Muscle of arm (tissue), 12 donors: ENCODE measurements around the gene HOXD13. TPM values are rescaled to one million over a fixed set of nuclear protein-coding genes. Genes with fewer than 3 reads are reported as not detected.

Source experiments
- DNase-seq: peaks from one replicate; pipeline ENCODE4 v3.0.0-alpha.2; 2013
- polyA plus RNA-seq, 12 donors: library from polyadenylated mRNA; unstranded; fragments of 120-200 nt; gene quantifications; one replicate each; pipeline ENCODE4 v1.2.1, GENCODE V29; 2013; ENCODE audit not compliant: insufficient read length in 12 of 12

Gene HOXD13
- polyA plus RNA-seq, 12 donors = 0.30 to 2.5 (median 0.63) TPM; not detected in 7

DNA sequence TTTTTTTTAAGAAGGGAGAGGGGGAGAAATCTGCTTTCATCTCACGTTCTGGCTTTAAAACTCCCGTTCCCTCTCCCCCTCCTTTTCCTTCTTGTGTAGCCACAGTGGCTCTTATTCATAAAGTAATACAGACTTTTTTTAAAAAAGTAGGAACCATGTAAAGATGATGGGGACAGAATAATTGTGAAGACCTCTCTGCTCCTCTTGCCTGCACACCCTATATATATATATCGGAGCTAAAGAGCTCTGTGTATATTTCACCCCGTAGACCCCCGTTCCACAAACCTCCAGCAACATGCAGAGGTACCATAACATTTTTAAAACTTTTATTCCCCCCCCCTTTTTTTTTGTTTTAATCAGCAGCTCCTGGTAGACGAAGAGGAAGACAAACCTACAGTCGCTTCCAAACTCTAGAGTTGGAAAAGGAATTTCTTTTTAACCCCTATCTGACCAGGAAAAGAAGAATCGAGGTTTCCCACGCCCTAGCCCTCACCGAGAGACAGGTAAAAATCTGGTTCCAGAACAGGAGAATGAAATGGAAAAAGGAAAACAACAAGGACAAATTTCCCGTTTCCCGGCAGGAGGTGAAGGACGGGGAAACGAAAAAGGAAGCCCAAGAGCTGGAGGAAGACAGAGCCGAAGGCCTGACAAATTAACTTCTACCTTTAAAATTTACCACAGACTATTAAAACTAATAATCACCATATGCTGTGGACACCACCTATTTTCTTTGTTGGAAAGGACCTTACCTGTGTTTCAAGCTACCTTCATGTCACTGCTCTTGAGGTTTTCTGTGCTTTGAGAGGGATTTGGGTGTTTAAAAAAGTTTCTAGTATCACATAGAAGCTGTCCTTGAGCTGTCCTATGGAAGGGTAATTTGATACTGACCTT lies 38.7 kb downstream of the HOXD13 start:
- DNase-seq = no peak

DNA sequence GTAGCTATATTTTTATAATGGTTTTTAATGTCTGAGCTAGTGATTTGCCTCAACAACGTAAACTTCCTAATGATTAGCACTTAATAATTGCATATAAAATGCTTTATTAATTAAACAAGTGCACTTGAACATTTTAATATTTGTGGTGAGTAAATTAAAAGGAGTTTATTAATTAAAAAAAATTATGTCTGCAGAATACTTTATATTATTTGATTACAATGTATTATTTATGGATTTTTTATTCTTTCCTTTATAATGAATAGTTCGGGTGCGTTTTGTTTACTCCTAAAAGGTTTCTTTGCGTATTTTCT lies 39.3 kb downstream of the HOXD13 start:
- no peak for DNase-seq

DNA sequence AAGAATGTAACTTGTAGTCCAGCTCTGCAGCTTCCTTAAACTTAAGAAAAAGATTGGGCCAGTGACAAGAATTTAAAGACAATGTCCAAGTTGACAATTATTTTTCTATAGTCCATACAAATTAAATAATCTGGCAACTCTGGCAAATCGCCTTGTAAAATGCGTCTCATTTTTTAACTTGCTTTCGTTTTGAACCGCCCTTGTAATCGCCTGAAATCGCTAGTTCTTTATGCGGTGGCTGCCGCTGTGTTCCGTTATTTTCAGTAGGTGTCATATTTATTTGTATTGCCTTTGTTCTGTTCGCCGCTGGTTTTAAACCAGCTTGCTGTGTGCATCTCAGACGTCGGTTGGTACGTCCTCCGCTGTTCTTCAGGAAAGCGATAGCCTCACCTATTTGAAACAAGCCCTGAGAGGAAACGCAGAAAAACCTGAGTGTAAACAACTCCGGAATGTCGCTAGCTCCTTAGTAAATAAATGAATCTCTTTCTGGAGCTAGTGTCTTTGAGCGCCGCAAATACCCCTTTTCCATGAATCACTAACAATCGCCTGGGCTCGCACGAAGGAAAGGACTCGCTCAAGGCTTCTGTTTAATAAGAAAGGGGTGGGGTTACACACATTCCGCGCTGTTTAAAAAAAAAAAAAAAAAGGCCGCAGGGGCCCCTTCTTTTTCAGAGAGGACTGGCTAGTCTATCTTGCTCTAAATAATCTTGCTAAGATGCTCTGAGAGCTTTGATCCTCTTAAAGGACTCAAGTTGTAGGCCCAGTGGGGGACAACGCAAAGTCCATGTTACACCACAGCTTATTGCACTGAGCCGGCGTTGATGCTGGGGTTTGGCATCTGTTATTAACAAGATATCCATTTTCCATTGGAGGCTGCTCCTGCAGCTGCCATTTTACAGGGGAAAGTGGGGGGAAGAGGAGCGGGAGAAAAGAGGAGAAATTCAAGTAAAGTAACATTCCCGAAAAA lies 40.0 kb downstream of the HOXD13 start:
- no peak for DNase-seq

DNA sequence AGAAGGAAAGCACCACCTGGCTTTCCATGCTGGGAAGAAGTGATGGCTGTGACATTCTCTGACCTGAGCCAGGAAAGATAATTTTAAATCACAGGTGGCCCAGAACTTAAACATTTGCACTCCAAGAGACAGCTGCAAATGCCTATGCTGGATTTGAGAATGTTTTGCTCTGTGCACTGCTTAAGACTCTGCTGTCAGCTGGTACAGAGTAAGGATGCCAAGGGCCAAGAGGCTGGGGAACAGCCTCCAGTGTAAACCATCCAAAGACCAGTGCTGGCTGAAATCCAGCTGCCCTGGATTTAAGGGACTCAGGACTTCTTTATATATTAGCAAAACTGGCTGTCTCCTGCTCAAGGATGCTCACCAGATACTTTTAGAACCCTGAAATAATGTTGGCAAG lies 40.9 kb downstream of the HOXD13 start:
- no peak for DNase-seq

DNA sequence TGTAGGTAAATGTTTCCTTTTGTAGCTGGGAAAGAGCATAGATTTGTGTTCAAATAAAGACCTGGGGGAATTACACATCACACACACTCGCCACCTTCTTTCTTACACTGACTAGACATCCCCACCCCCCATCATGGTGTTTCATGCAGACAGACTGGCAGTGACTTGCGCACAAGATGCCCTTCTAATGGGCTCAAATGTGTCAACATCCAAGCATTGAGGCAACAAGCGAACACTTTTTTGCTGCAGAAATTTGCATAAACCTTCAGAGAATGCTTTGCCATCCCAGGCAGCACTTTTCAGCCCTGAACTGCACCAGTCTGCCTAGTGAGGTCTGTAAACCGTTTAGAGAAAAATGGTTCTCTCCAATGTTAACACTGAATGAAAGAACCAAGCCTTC lies 41.5 kb downstream of the HOXD13 start:
- DNase-seq = no peak

DNA sequence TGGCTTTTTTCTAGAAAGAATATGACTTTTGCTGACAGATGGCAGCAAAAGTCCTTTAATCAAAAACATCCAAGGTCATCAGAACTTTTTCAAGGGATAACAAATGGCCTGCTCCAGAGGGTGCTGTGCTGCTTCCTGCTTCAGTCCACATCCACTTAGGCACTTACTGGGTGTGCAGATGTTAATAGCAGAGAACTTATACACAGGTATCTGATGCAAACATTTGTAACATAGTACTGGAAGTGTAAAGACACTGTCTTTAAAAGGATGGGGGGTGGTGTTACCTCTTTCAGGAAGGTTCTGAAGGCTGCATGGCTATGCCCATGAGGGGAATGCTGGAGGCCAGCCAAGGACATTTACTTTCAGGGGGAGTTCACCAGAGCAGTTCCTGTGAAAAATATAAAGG lies 42.5 kb downstream of the HOXD13 start:
- no peak for DNase-seq

DNA sequence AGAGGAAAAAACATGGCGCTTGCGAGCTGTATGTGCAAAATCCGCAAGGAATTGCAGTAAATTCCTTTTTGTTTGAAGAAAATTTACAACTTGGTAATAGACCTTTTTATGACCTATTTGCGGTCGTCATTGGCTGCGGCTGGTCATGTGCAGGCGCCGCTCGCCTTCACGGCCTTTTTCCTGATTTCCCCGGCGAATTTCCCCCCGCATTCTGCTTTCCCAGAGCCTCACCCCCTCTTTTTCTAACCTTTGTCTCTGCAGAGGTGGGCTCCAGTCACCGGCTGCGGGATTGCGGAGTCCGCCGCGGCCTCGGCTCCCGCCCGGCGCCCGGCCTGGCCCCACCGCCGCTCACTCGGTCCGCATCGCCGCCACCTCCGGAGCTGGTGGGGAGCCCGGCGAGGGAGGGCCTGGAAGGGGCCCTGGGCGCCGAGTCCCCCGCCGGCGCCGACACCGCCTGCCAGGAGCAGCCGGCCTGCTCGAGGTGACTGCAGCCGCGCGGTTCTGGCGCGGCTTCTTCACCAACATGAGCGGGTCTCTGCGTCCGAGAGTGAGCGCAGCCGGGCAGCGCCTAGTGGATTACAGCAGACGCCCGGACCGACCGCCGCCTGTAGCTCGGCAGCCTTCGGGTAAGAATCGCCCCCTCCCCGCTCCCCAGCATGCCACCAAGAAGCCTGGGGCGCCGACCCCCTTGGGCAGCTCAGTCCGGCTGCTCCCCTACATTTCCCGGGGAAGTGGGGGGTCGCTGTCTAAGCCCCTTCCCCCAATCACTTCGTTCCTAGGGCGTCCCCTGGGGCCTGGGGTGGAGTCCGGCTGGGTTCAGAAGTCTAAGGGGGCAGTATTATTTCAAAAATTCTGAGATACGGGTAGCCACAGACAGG lies 44.1 kb downstream of the HOXD13 start:
- peak; percentile 77 for DNase-seq

DNA sequence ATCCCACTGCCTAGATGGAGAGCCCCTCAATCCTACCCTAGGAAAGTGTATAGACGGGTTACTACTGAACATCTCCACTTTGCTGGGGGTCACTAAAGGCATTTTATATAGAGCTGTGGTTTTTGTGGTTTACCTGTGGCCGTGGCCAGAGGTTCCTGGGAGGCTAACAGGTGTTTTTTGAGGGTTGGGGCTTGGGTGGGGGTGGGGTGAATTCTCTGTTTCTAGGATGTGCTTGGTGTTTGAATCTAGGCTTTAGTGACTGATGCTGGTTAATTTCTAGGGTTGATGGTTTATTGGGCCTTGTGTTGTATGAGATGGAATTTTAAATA lies 44.7 kb downstream of the HOXD13 start:
- DNase-seq = no peak

DNA sequence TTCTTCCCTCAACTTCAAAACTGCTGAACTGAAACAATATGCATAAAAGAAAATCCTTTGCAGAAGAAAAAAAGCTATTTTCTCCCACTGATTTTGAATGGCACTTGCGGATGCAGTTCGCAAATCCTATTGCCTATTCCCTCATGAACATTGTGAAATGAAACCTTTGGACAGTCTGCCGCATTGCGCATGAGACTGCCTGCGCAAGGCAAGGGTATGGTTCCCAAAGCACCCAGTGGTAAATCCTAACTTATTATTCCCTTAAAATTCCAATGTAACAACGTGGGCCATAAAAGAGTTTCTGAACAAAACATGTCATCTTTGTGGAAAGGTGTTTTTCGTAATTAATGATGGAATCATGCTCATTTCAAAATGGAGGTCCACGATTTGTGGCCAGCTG lies 45.4 kb downstream of the HOXD13 start:
- DNase-seq = no peak

DNA sequence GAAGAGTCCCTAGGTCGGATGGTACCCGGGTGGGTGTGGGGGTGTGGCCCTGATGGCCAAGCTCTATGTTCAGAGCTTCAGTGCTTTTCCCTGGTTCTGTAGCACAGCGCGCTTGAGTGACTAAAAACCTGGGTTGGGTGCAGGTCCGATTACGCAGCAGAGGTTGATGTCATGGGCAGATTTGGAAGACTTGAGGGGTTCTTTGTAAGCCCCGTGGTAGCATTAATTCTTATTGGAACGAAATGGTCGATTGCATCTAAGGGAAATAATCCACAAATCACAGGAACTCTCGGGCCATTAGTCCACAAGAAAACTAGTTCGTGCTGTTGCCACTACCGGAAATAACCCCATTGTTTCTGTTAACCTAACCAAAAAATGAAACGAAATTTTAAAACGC lies 46.0 kb downstream of the HOXD13 start:
- no peak for DNase-seq

DNA sequence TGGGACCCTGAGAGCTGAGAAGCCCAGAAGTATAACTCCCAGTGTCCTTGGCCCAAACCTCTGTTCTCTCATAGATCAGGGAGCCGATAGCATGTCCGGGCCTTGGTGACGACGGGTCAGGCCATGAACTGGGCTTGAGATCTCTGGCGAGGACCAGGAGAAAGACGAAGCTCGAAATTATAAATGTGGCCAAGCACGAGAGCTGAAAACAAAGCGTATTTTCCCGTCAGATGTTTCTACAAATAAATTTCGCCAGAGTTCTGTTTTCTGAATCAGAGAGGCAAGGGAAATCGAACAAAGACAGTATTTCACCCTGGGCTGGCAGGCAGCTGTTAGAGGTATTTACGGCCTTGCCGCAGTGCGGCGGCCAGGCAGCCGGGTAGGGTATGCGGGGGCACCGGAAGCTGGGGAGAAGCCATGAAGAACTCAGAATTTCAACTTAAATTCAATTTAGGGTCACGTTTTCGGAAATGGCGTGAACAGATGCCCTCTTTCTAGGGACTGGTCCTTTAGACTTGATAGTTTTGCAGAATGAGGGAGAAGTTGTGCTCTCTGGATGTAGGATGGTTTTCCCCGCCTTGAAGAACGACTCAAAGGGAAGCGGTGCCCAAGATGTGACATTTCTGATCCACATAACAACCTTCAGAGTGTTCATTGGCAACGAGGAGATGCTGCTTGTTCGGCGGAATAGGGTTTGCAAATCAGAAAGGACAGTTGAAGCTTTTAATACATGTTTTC lies 46.6 kb downstream of the HOXD13 start:
- no peak for DNase-seq

DNA sequence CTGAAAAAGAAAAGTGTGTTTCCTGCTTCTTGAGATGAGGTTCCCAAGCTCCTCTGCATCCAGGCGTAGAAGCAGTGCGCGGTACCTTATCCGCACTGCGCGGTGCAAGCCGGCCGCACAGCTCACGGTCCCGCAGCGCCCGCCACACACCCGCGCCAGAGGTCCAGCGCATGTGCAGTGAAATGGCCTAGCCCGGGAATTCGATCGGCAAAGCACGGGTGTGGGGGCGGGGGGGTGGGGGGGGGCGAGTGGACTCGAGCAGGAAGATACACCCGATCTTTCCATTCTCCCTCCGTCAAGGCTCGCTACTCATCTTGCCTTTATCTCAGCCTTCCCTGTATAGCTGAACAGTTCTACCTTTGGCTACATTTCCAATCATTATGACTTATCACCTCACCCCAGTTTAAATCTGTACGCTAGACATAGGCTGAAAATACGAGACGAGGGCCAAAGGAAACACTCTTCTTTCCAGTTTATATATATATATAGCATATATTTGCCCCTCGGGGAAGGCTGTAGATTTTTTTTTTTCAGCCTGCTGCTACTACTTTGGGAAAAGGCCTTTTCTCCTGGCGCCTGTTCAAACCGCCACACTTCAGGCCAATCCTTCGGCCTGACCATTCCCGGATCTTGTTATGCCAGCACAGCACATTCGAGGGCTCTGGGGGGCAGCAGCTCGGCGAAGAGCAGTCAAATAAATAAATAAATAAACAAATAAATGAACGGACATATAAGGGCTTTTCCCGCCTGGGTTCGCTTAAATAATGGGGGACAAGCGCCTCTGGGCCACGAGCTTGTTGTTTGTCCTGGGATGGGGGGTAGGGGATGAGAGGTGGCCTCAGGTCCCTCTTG lies 47.4 kb downstream of the HOXD13 start:
- no peak for DNase-seq

DNA sequence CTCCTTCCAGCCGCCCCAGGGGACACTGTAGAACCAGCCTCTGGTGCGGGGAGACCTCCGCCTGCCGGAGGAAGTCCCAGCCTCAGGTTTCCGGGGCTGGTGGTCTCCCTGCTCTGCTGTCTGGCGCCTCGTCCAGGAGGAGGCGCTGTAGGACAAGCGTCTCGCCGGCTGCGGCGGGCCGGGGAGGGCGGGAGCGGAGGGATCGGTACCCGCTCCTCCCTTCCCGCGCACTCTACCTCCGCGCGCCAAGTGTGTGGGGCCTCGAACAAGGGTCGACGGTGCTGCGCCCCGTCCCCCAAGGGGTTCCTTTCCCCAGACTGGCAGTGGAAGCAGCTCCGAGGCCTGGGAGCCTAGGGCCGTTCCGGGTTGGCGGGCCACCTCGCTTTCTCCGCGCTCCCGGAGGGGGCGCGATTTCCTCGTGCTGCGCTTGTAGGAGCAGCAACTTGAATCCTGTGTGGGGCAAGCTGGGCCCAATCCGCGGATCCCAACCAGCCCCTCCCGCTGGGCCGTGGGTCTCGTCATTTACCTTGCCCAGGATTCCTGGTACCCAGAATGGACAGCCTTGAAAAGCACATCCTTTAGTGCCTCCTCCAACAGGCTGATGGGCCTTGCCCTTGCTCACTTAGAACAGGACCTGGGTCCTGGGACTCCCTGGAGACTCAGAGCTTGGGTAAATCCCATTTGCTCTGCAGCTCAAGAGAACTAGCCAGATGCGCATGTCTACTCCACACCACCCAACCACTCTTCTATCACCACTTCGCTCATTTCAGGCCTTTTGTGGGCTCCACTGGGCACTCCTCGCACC lies 48.2 kb downstream of the HOXD13 start:
- peak; percentile 93 for DNase-seq

DNA sequence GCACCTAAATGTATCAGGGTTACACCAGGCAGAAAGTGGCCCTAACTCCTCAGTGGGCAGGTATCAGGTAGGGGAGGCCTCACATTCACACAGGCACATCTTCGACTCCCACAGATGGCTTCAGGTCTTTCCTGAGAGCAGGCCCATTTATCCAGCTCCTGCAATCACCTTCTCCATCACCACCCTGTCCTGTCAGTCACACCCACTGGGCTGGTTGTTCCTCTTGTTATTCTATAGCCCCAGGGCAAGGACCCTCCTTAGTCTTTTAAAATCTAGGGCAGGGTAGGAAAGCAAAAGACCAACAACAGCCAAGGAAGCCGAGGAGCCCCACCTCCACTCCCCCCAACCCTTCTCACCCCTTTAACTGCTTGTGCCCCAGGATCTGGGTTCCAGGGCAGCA lies 49.8 kb downstream of the HOXD13 start:
- DNase-seq = no peak

Other genes starting within 250 kb of the HOXD13 start
- gene LNPK, start 90.5 kb upstream of the HOXD13 start, polyA plus RNA-seq = 10 to 100 TPM; 17.2 to 54.3 (median 42.7) TPM
- under 1 TPM in 2 of 12 donors, not detected in 10; 0.04 TPM for gene EVX2, start 8.8 kb upstream of the HOXD13 start, polyA plus RNA-seq
- gene HOXD12, start 7.1 kb downstream of the HOXD13 start, polyA plus RNA-seq = under 1 TPM in 2 of 12 donors, not detected in 10; 0.15 to 0.37 TPM
- gene HOXD11, start 14.6 kb downstream of the HOXD13 start, polyA plus RNA-seq = 1 to 10 TPM in 5 of 12 donors, under 1 TPM in 3, not detected in 4; 0.17 to 6.9 (median 2.0) TPM
- gene HOXD10, start 24.1 kb downstream of the HOXD13 start, polyA plus RNA-seq = 10 to 100 TPM in 1 of 12 donors, 1 to 10 TPM in 4, under 1 TPM in 4, not detected in 3; 0.33 to 21.6 (median 3.4) TPM
- 10 to 100 TPM in 1 of 12 donors, 1 to 10 TPM in 10, not detected in 1; 3.5 to 12.5 (median 6.0) TPM for gene HOXD9, start 30.0 kb downstream of the HOXD13 start, polyA plus RNA-seq
- 10 to 100 TPM in 11 of 12 donors, not detected in 1; 27.3 to 47.7 (median 42.5) TPM for gene HOXD8, start 37.0 kb downstream of the HOXD13 start, polyA plus RNA-seq
- gene HOXD4, start 58.8 kb downstream of the HOXD13 start, polyA plus RNA-seq = 10 to 100 TPM in 3 of 12 donors, 1 to 10 TPM in 8, not detected in 1; 4.9 to 14.8 (median 5.9) TPM
- gene HOXD3, start 64.6 kb downstream of the HOXD13 start, polyA plus RNA-seq = 1 to 10 TPM in 10 of 12 donors, not detected in 2; 1.8 to 4.8 (median 2.4) TPM
- gene HOXD1, start 95.9 kb downstream of the HOXD13 start, polyA plus RNA-seq = 1 to 10 TPM in 8 of 12 donors, under 1 TPM in 2, not detected in 2; 0.85 to 2.6 (median 1.4) TPM
- 10 to 100 TPM in 11 of 12 donors, not detected in 1; 47.9 to 66.8 (median 60.2) TPM for gene MTX2, start 176.7 kb downstream of the HOXD13 start, polyA plus RNA-seq